SW480 (cell line): ENCODE data around the gene CA7.
"Not testable (repeated sequence)": the region's sequence is repeated elsewhere in the genome, so short reads cannot be mapped to it uniquely, and the experiment has no call there.

Source experiments
- DNase-seq: peaks from one replicate; pipeline ENCODE4 v3.0.0-alpha.2; 2016; ENCODE audit warnings: low spot score

CA7 gene

DNA sequence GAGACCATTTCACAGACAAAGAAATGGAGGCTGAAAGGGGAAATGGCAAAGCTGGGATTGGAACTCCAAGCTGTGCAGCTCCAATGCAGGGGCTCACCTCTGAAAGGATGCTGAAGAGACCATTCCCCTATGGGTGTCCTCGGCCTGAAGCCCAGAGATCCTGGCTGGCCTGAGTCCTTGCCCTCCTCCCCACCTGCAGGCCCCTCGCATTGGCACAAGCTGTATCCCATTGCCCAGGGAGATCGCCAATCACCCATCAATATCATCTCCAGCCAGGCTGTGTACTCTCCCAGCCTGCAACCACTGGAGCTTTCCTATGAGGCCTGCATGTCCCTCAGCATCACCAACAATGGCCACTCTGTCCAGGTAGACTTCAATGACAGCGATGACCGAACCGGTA lies 2.6 kb downstream of the CA7 start:
- DNase-seq = no peak

GRCh38 chr16:66847533-66848067 lies 3.4 kb downstream of the CA7 start:
- no peak for DNase-seq

DNA sequence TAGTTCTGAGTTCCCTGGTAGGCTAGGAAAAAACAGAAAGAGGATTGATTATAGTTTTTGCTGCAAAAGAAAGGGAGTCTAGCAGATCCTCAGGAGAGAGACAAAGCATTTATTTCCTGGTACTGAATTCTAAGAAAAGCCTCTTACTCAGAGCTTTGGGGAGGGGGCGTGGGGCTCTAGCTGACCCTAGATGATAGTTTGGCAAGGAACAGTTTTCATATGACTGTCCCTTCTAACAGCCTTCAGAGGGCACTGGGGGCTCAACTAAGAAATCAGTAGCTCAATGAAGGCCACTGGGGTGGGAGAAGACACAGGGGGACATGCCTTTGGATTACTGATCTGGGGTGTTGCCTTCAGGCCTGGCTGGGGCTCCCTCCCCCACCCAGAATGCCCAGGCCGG lies 4.0 kb downstream of the CA7 start:
- no peak for DNase-seq

DNA sequence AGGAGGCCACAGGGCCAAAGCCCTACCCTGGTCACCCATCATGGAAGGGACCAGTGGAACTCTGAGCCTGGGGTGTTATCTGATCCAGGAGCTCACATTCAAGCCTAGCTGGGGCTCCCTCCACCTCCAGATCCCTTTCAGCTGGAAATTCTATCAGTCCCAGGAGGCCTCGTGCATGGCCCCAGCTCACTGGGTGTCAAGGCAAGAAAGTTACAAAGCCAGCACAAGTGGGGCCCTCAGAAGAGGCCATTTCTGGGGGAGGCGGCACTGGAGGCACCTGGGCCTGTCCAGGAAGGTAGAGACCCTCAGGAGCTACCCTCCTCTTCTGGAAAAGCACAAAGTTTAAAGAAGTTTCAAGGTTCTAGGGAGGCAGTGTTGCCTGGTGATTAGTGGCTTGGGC lies 4.8 kb downstream of the CA7 start:
- no peak for DNase-seq

GRCh38 chr16:66849549-66849948 lies 5.3 kb downstream of the CA7 start:
- DNase-seq = no peak

- no peak for DNase-seq
Observed at GRCh38 chr16:66850115-66850815, 6.1 kb downstream of the CA7 start.

GRCh38 chr16:66851166-66851964 lies 7.2 kb downstream of the CA7 start:
- DNase-seq = no peak

GRCh38 chr16:66853261-66854139 lies 9.3 kb downstream of the CA7 start:
- no peak for DNase-seq

DNA sequence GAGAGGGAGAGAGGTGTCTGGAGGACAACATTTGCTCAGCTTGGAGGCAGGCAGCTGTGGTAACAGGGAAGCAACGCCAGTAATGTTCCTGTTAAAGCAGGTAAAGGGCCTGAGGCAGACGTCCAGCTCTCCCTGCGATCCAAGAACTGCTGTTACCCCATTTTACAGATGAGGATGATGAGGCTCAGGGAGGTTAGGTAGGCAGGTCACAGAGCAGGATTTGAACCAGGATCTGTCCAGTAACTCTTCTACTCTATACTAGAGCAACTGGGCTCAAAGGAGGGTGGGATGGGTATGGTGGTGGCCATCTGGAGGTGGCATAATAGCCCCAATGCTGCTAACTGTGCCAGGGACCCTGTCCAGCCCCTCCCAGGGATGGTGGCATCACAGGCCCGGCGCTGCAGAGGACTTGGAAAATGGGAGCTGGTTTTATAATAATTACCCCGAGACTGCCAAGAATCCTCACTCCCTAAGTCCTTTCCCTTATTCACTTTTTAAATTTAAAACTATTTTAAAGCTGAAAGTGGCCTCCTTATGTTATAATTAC lies 12.0 kb downstream of the CA7 start:
- no peak for DNase-seq

DNA sequence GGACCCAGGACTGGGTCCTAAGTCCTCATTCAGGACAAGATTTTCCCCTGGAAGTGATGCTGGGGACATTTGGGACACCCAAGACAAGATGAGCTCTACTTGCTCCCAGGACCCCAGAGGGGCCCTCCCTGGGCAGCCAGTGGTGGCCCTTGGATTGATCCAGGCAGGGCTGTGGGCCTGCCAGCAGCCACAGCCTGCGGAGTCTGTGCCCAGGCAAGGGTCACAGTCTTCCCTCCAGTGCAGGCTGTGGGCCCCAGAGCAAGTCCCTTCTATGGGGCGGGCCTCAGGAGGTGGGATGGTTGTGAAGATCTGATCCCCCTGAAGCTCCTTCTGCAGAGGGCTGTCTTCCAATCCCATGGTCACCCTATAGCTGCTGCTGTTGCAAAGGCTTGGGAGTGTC lies 12.6 kb downstream of the CA7 start:
- no peak for DNase-seq

DNA sequence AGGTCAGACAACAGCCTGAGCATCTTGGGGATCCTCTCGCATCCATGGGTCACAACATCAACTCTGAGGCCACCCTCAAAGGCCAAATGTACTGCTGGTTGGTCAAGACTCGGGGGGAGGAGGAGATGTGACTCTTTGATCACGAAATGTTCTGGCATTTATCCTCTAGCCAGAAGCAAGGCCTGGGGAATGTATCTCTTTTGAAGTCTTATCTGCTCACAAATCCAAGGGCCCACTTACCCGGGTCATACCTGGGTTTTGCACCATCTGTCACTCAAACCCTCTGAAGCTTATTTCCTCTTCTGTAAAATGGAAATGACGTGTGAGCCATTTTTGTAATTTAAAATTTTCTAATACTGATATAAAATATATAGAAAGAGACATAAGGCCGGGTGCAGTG lies 13.2 kb downstream of the CA7 start:
- peak; percentile 23 for DNase-seq

DNA sequence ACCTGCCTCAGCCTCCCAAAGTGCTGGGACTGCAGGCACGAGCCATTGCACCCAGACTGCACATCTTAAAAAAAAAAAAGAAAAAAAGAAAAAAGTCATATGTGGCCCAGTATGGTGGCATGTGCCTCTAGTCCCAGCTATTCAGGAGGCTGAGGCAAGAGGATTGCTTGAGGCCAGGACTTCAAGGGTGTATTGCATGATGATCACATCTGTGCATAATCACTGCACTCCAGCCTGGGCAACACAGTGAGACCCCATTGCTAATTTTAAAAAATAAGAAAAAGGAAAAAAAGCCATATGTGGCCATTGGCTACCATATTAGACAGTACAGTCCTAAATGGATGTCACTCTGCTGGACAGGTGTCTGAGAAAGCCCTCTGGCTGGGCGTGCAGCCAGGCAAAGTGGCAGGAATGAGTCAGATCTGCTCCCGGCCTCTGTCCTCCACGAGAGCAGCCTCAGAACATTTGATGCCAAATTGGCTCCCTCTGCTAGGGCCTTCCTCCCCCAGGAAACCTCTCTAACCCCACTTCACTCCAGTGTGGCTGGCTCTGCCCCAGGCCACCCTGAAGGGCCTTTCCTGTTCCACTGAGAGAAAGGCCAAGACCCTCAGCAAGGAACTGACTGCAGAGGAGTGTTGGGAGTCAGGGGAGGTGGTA lies 14.7 kb downstream of the CA7 start:
- peak; percentile 31 for DNase-seq

DNA sequence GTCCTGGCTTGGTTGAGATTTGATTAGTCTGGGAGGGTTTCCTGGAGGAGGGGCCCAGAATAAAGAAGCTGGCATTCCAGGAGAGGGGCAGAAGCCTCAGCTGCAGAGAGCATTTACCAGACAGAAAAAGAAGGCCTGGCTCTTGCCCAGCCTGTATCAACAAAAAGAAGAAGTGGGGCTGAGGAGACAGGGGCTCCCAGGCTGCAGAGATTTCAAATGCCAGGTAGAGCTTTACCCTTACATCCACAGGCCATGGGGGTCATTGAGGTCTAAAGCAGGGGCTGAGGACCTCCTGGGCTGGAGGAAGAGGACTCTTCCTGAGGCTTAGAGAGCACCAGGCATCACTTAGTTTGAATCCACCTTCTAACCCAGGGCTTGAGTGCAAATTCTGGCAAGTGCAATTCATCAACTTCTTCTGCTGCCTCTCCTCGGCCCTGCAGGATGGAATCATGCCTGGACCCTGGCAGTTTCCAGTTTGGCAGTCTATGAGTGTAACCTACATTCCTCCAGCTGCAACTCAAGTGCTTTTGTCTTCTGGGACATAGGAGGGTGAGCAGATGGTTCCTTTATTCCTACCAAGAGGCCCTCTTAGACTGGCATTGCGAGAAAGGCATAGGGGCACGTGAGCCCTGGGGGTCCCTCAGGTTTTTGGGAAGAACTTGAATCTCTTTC lies 15.3 kb downstream of the CA7 start:
- no peak for DNase-seq

DNA sequence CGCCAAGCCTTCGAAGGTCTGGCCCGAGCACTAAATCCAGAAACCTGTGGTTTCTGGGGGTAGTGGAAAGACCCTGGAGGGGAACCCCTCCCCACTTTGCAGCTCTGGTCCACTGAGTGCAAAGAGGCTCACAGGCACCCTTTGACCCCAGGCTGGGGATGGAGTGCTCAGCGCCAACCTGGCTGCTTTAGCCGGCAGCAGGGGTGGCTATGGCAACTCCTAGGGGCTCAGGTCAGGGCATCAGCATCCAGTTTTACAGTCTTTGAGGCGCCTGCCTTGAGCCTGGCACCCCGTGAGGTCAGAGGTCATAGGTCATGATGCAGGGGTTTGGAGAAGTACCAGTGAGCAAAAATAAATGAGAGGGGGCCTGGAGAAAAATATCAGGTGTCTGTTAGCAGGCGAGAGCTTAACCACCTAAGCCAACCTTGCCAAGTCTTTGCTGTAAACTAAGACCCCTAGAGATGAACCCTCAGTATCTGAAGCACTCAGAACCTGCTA lies 17.9 kb downstream of the CA7 start:
- DNase-seq = no peak

DNA sequence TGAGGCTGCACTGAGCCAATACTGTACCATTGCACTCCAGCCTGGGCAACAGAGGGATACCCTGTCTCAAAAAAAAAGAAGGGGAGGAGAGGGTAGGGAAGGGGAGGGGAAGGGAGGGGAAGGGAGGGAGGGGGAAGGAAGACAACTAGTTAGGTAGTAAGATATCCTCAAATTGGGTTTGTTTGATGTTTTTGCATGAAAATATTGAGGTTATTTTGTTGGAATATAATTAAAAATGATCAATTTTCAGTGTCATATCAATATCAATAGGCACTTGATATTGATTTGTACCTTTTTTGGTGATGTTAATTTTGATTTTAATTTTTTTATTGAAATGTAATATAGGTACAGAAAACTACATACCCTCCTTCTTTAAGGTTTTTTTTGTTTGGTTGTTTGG lies 19.5 kb downstream of the CA7 start:
- no peak for DNase-seq

DNA sequence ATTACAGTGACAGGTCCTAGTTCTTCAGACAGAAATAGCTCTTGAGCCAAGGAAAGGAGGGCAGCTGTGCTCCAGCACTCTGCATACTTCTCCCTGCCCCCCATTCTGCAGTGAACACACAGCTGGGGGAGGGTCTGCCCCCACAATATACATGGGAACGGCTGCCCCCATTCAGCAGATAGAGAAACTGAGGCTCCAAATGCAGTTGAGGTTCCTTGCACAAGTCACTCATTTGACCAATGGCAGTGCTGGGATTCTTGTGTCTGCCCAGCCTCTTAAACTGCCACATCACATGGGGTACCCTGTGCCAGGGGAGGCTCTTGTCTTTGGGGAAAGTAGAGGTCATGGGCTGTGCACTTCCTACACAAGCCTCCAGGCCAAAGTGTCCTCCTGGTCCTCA lies 25.2 kb downstream of the CA7 start:
- DNase-seq = no peak

DNA sequence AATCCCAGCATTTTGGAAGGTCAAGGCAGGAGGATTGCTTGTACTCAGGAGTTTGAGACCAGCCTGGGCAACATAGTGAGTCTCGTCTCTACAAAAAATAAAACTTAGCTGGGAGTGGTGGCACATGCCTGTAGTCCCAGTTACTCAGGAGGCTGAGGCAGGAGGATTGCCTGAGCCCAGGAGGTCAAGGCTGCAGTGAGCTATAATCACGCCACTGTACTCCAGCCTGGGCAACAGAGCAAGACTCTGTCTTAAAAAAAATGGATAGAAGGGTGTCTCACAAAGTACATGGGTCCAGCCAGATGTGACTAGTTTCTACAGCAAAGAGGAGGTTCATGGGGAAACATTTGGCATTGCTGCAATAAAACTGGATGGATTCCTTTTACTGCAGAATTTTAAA lies 27.1 kb downstream of the CA7 start:
- DNase-seq = not testable (repeated sequence)

- no peak for DNase-seq
Observed at GRCh38 chr16:66871840-66872239, 27.6 kb downstream of the CA7 start.

- no peak for DNase-seq
Observed at GRCh38 chr16:66872559-66872942, 28.3 kb downstream of the CA7 start.

DNA sequence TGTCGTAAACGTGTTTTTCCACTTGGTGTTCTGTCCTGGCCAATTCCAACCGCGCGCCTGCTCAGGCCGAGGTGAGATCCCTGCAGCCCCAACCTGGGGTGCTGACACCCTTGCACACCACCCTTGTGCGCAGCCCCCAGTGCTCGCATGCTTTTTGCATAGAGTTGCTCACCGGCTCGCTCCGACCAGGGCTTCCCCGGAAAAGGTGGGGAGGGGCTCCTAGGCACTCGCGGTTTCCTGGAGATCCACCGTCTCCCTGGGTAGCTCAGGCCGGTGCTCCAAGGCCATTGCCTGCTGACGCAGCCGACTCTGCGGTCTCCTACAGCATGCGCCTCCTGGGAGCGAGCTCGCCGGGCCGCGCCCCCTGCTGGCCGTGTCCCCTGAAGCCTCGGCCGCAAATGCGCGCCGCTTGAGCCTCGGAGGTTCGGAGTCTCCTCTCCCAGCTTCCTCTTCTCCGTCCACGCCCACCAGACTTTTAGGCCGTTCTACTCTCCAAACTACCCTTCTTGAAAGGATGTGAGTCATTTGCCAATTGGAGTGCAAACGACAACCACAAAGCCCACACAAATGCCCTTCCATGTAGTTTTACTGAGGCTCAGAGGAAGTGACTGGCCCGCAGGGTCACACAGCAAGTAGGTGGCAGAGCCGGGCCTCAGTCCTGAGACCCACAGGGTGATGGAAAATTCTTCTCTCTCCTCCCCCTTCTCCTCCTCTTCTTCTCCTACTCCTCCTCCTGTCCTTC lies 28.9 kb downstream of the CA7 start:
- DNase-seq = peak; percentile 95
